Progenitor cell of endocrine pancreas (in vitro differentiated cells): ENCODE results near the gene OTUB2. TPM values are rescaled to one million over a fixed set of nuclear protein-coding genes. Genes with fewer than 3 reads are reported as not detected.
A peak's percentile ranks its signal among the peaks of the same experiment; 100 is the strongest.

Source experiments
- DNase-seq: peaks from one replicate; pipeline ENCODE4 v3.0.0; 2021; ENCODE audit warnings: low spot score; ENCODE audit not compliant: unreplicated experiment
- H3K27ac Mint-ChIP-seq: 2 replicates; pipeline ENCODE4 v1.8.0; 2021; ENCODE audit warnings: mild to moderate bottlenecking, moderate library complexity, mixed read lengths
- H3K27me3 Mint-ChIP-seq: 2 replicates; pipeline ENCODE4 v1.8.0; 2021; ENCODE audit warnings: mixed read lengths
- H3K36me3 Mint-ChIP-seq: 2 replicates; pipeline ENCODE4 v1.8.0; 2022; ENCODE audit warnings: mixed read lengths; ENCODE audit not compliant: insufficient read depth
- H3K4me1 Mint-ChIP-seq: 2 replicates; pipeline ENCODE4 v1.8.0; 2021; ENCODE audit warnings: low read depth, mixed read lengths
- H3K4me3 Mint-ChIP-seq: 2 replicates; pipeline ENCODE4 v1.8.0; 2021; ENCODE audit warnings: low read depth, mild to moderate bottlenecking, moderate library complexity, mixed read lengths
- H3K9me3 Mint-ChIP-seq: 2 replicates; pipeline ENCODE4 v1.8.0; 2021; ENCODE audit warnings: low read depth, mixed read lengths
- CTCF ChIP-seq: fragments of 200-600 bp; sonication (generic); IDR thresholded peaks from one replicate; pipeline ENCODE4 v1.5.0; 2021; ENCODE audit warnings: antibody characterized with exemption, mild to moderate bottlenecking; ENCODE audit not compliant: unreplicated experiment
- total RNA-seq: library from RNA; stranded (reverse); gene quantifications from 2 replicates; pipeline ENCODE4 v1.2.1, GENCODE V29; 2021

OTUB2 gene
- total RNA-seq, 1 donor from 2014 or later: 7.0 TPM

DNA sequence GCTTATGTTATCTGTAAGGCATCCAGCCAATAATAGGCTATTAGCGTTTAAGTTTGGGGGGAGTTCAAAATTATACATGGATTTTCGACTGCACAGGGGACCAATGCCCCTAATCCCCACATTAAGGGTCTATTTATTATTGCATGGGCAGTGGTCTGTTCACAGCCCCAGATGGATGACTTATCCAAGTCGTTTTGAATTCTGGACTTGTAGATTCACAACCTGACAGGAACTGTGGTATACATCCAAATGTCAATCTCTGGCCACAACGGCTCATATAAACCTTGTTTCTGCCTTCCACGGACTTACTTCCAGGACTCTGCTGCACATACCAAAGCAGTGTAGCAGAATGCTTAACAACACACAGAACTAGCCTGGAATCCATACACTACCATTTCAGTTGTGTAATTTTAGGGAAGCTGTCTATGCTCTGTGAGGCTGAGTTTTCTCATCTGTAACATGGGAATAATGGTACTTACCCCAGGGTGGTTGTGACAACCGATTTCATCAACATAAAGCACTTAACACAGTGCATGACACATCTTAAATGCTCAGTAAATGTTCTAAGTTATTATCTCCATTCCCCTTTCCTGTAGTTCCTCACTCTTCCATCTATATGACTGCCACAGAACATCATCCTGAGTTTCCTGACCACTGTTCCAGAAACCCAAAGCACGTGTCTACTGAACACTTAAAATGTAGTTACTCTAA lies 51.1 kb downstream of the OTUB2 start:
- Mint-ChIP-seq H3K27ac (no peak overlapping the region), H3K4me3 (no peak overlapping the region), H3K4me1 (peaks cover 35% of the 10 kb centered on the region), H3K9me3 (peaks cover 18% of the 10 kb centered on the region), H3K36me3 (peaks cover 40% of the 10 kb centered on the region), H3K27me3 (no peaks in the 10 kb centered on the region)
- no peak for TF ChIP-seq CTCF
- no peak for DNase-seq

DNA sequence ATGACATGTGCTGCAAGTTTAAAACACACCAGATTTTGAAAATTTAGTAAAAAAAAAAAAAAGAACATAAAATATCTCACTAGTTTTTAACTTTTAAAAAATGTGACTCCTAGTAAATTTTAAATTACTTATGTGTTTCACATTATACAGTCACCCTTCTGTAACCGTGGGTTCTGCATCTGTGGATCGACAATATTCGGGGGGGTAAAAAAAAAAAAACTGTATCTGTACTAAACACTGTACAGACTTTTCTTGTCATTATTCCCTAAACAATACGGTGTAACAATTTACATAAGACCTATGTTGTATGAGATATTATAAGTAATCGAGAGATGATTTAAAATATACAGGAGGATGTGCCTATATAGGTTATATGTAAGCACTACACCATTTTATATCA lies 51.7 kb downstream of the OTUB2 start:
- Mint-ChIP-seq H3K36me3 (peaks cover 37% of the 10 kb centered on the region), H3K27ac (no peak overlapping the region), H3K9me3 (peaks cover 16% of the 10 kb centered on the region), H3K4me3 (peak overlapping the region; percentile 37), H3K4me1 (peaks cover 35% of the 10 kb centered on the region), H3K27me3 (no peaks in the 10 kb centered on the region)
- no peak for TF ChIP-seq CTCF
- no peak for DNase-seq

GRCh38 chr14:94079891-94080620 lies 53.9 kb downstream of the OTUB2 start:
- H3K9me3 Mint-ChIP-seq: peaks cover 7% of the 10 kb centered on the region

DNA sequence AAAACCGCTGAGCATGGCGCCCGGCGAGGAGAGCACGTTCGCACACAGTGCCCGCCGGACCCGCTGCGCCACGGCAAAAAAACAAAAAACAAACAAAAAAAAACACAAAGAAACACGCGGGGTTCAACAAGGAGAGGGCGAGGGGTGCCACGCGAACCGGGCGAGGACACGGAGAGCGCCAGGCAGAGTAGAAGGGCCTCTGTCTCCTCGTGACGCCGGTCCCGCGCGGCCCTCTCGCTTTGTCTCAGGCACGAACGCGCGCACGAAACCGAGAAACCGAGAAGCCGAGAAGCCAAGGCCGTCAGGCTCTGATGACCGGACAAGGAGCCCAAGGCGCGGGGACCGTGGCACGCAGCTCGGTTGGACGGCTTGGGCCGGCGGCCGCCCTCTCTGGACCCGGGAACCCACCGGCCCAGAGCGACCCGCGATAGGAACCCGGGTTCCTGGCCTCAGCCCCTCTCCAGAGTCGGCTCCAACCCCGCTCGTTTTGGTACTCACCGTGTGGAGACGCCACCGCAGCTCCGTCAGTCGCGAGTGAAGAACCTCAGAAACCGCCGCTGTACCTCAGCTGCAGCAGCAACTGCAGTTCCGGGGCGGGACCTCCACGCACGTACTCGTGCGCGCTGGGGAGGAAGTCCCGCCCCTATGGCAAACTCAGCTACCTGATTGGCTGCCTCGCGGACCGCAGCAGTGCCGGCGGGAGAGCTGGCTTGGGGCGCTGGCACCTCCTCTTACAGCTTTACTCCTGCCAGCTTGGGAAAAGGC lies 54.7 kb downstream of the OTUB2 start, which contains the start of the genes DDX24 and IFI27L1:
DDX24 (minus strand) TSS at position 582 of the 765 bp plus-strand sequence. CDS start 1,460 bp downstream, outside the sequence.
IFI27L1 (plus strand) TSS at position 690 of the 765 bp plus-strand sequence. CDS start 15,628 bp downstream, outside the sequence.
- Mint-ChIP-seq H3K4me1 (peaks cover 43% of the 10 kb centered on the region), H3K36me3 (peaks cover 19% of the 10 kb centered on the region), H3K4me3 (peak within 1 kb of the TSS; percentile 100), H3K27ac (peak within 1 kb of the TSS; percentile 99), H3K9me3 (no peaks in the 10 kb centered on the region), H3K27me3 (no peaks in the 10 kb centered on the region)
- peak; percentile 92 for DNase-seq
- no peak for TF ChIP-seq CTCF

More at GRCh38 chr14:94079891-94080620, 53.9 kb downstream of the OTUB2 start:
- H3K27me3 Mint-ChIP-seq: no peaks in the 10 kb centered on the region
- no peak for DNase-seq
- peaks cover 26% of the 10 kb centered on the region for H3K36me3 Mint-ChIP-seq
- H3K4me3 Mint-ChIP-seq: peak overlapping the region; percentile 100
- no peak for TF ChIP-seq CTCF
- peak overlapping the region; percentile 99 for H3K27ac Mint-ChIP-seq
- H3K4me1 Mint-ChIP-seq: peaks cover 43% of the 10 kb centered on the region

DNA sequence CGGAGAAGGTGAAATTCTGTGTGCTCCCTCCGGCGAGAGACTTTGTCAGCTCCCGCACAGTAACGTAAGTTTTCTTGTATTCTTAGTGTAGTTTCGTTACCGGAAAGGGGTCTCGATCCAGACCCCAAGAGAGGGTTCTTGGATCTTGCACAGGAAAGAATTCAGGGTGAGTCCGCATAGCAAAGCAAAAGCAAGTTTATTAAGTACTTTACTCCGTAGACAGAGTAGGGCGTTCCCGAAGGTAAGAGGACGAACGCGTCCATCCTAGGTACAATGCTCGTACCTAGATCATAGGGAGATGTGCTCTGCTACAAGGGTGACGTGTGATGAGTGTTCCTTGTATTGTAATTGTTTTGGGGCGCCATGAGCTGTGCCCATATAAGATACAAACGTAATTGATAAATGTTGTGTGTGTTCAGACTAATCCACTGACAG lies 55.3 kb downstream of the OTUB2 start:
- TF ChIP-seq CTCF: no peak
- peaks cover 43% of the 10 kb centered on the region for H3K4me1 Mint-ChIP-seq
- H3K4me3 Mint-ChIP-seq: peak overlapping the region; percentile 100
- no peaks in the 10 kb centered on the region for H3K27me3 Mint-ChIP-seq
- no peak for DNase-seq
- peaks cover 18% of the 10 kb centered on the region for H3K36me3 Mint-ChIP-seq
- H3K9me3 Mint-ChIP-seq: no peaks in the 10 kb centered on the region
- peak overlapping the region; percentile 99 for H3K27ac Mint-ChIP-seq
